DOHH2 (cell line): ENCODE measurements around the gene CAPN14.

Source experiments
- H3F3A ChIP-seq: fragments of 200-600 bp; sonication (generic), shearing (Covaris generic); 2 replicates; pipeline ENCODE4 v1.6.0; 2016; ENCODE audit warnings: antibody characterized with exemption, mild to moderate bottlenecking; ENCODE audit not compliant: control insufficient read depth, insufficient read depth
- H3K27ac ChIP-seq: fragments of 200-600 bp; sonication (generic); 2 replicates; pipeline ENCODE4 v1.5.1; 2014; ENCODE audit warnings: low read depth, mild to moderate bottlenecking, low read length, moderate library complexity
- H3K27me3 ChIP-seq: fragments of 200-600 bp; sonication (generic); 2 replicates; pipeline ENCODE4 v1.6.1; 2014; ENCODE audit warnings: mild to moderate bottlenecking, low read length, mixed read lengths; ENCODE audit not compliant: control insufficient read depth
- H3K36me3 ChIP-seq: fragments of 200-600 bp; sonication (generic); 2 replicates; pipeline ENCODE4 v1.6.1; 2014; ENCODE audit warnings: mild to moderate bottlenecking, low read length, moderate library complexity, mixed read lengths; ENCODE audit not compliant: control insufficient read depth
- H3K4me1 ChIP-seq: fragments of 200-600 bp; sonication (generic); 2 replicates; pipeline ENCODE4 v1.6.1; 2014; ENCODE audit warnings: mild to moderate bottlenecking, low read length, mixed read lengths; ENCODE audit not compliant: control insufficient read depth
- H3K4me2 ChIP-seq: fragments of 200-600 bp; sonication (generic); 2 replicates; pipeline ENCODE4 v1.6.0; 2014; ENCODE audit warnings: mild to moderate bottlenecking, low read length, moderate library complexity
- H3K4me3 ChIP-seq: fragments of 200-600 bp; sonication (generic); 2 replicates; pipeline ENCODE4 v1.5.1; 2014; ENCODE audit warnings: mild to moderate bottlenecking, low read length, mixed read lengths
- H3K79me2 ChIP-seq: fragments of 200-600 bp; sonication (generic); 2 replicates; pipeline ENCODE4 v1.6.1; 2014; ENCODE audit warnings: mild to moderate bottlenecking, low read length, mixed read lengths; ENCODE audit not compliant: control insufficient read depth
- H3K9me2 ChIP-seq: fragments of 200-600 bp; sonication (generic); replicated peaks from 2 replicates; pipeline ENCODE4 v1.6.1; 2014; ENCODE audit warnings: mild to moderate bottlenecking, low read length, mixed read lengths; ENCODE audit not compliant: control insufficient read depth
- H3K9me3 ChIP-seq: fragments of 200-600 bp; sonication (generic); 2 replicates; pipeline ENCODE4 v1.6.1; 2014; ENCODE audit warnings: antibody characterized with exemption, low read length, mixed read lengths; ENCODE audit not compliant: control insufficient read depth, insufficient read depth
- H4K20me1 ChIP-seq: fragments of 200-600 bp; sonication (generic); 2 replicates; pipeline ENCODE4 v1.6.0; 2014; ENCODE audit warnings: low read depth, mild to moderate bottlenecking, antibody characterized with exemption, low read length, moderate library complexity; ENCODE audit not compliant: control insufficient read depth, insufficient read depth
- EZH2phosphoT487 ChIP-seq: fragments of 200-600 bp; sonication (generic); IDR thresholded peaks from 2 replicates; pipeline ENCODE4 v1.6.1; 2017; ENCODE audit warnings: borderline replicate concordance, mild to moderate bottlenecking, antibody characterized with exemption, low read length, moderate library complexity, mixed read lengths
- TF ChIP-seq, protein P1 (sequence below): fragments of 200-600 bp; sonication (generic); IDR thresholded peaks from one replicate; pipeline ENCODE4 v1.5.1; 2014; ENCODE audit warnings: antibody characterized with exemption, mild to moderate bottlenecking, low read depth, low read length; ENCODE audit not compliant: poor library complexity, severe bottlenecking

CAPN14 gene

DNA sequence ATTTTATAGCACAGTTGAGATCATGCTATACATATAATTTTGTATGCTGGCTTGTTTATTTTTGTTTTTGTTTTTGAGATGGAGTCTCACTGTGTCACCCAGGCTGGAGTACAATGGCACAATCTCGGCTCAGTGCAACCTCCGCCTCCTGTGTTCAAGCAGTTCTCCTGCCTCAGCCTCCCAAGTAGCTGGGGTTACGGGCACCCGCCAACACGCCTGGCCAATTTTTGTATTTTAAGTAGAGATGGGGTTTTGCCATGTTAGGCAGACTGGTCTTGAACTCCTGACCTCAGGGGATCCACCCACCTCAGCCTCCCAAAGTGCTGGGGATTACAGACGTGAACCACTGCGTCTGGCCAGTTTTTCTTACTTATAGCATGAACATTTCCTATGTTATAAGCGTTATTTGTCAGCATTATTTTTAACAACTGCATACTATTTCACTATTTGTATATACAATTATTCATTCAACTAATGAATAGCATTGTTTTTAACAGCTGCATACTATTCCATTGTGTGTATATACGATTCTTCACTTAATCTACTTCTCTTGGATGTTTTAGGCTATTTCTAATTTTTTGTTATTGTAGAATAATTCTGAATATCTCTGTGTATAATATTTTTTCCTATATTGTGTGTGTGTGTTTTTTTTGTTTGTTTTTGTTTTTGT is 20.2 kb upstream of the CAPN14 start:
- Histone ChIP-seq H3K9me3 (no peaks in the 10 kb centered on the region), H3K4me3 (no peak overlapping the region), H3F3A (0 out of 2 replicates have a peak, but pooled peaks cover 2% of the 10 kb centered on the region), H3K27me3 (peaks cover 22% of the 10 kb centered on the region), H4K20me1 (no peaks in the 10 kb centered on the region), H3K79me2 (no peaks in the 10 kb centered on the region), H3K4me1 (peaks cover 13% of the 10 kb centered on the region), H3K27ac (no peak overlapping the region), H3K4me2 (no peak overlapping the region), H3K36me3 (no peaks in the 10 kb centered on the region), H3K9me2 (no peaks in the 10 kb centered on the region)
- TF ChIP-seq EZH2phosphoT487: no peak
- TF ChIP-seq, protein P1, sequence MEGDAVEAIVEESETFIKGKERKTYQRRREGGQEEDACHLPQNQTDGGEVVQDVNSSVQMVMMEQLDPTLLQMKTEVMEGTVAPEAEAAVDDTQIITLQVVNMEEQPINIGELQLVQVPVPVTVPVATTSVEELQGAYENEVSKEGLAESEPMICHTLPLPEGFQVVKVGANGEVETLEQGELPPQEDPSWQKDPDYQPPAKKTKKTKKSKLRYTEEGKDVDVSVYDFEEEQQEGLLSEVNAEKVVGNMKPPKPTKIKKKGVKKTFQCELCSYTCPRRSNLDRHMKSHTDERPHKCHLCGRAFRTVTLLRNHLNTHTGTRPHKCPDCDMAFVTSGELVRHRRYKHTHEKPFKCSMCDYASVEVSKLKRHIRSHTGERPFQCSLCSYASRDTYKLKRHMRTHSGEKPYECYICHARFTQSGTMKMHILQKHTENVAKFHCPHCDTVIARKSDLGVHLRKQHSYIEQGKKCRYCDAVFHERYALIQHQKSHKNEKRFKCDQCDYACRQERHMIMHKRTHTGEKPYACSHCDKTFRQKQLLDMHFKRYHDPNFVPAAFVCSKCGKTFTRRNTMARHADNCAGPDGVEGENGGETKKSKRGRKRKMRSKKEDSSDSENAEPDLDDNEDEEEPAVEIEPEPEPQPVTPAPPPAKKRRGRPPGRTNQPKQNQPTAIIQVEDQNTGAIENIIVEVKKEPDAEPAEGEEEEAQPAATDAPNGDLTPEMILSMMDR: no peak

DNA sequence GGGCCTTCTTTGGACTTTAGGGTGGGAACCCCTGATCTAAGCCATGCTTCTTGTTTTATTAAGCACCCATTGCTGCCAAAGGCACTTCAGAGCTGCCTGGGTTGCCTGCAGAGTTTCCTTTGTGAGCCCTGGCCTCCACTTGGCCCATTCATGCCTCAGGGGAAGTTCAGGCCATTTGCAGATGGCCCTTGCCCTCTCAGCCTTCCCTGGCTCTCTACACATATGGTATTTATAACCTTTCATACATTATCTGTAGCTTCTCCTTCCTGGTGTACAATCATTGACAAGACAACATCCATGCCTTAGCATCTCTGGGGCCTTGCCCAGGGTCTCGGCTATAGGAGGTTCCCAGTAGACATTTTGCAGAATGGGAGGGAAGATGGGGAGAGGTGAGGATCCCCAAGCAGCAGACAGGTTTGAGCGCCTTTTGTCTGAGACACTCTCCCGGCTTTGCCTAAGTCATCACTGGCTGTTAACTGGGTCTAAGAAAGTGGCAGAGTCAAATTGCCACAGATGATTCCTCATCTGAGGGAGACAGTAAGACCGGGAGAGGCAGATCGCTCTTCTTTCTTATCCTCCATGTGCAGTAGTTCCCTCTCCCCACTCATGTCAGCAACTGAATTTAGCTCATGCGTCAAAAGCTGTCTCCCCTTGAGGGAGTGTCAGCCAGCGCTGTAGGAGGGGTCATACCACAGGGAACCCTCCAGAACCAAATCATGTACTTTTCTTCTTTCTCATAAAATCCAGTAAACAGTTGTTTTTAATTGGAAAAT is 19.3 kb upstream of the CAPN14 start:
- no peak overlapping the region for H3K27ac ChIP-seq
- H3K4me1 ChIP-seq: peaks cover 13% of the 10 kb centered on the region
- H3K36me3 ChIP-seq: no peaks in the 10 kb centered on the region

DNA sequence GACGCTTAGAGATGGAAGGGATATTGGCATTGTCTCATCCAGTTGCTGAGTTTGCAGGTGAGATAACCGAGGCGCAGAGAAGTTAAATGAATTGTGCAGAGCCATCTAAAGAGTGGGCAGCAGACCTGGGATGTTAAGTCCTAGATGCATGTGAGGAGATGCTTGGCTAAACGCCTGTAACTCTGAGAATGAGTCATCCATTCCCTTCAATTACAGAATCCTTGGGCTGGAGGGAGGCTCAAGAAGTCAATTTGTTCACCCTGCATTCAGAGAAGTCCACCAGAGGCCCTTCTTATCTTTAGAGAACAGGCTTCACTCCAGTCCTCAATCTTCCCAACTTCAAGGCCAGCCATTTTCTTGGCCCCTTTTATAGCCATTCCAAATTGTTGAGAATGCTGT is 18.2 kb upstream of the CAPN14 start:
- H3K4me1 ChIP-seq: peaks cover 13% of the 10 kb centered on the region

More for the DNA sequence above, 19.3 kb upstream of the CAPN14 start:
- no peak overlapping the region for H3K4me3 ChIP-seq
- TF ChIP-seq, protein P1: no peak
- H4K20me1 ChIP-seq: no peaks in the 10 kb centered on the region
- H3K4me2 ChIP-seq: no peak overlapping the region
- no peaks in the 10 kb centered on the region for H3K9me3 ChIP-seq
- H3K27me3 ChIP-seq: peaks cover 22% of the 10 kb centered on the region
- no peaks in the 10 kb centered on the region for H3K79me2 ChIP-seq
- H3K9me2 ChIP-seq: no peaks in the 10 kb centered on the region
- H3F3A ChIP-seq: 0 out of 2 replicates have a peak, but pooled peaks cover 2% of the 10 kb centered on the region

More for the DNA sequence above, 18.2 kb upstream of the CAPN14 start:
- Histone ChIP-seq H3K9me2 (no peaks in the 10 kb centered on the region), H3K4me2 (no peak overlapping the region), H3K36me3 (no peaks in the 10 kb centered on the region), H3K4me3 (no peak overlapping the region), H3F3A (0 out of 2 replicates have a peak, but pooled peaks cover 2% of the 10 kb centered on the region), H3K27ac (no peak overlapping the region), H3K9me3 (no peaks in the 10 kb centered on the region), H4K20me1 (no peaks in the 10 kb centered on the region), H3K27me3 (peaks cover 22% of the 10 kb centered on the region), H3K79me2 (no peaks in the 10 kb centered on the region)
- TF ChIP-seq, protein P1: no peak
- TF ChIP-seq EZH2phosphoT487: no peak
